ENCODE measurements around the gene UMPS.
"Not testable (repeated sequence)": the region's sequence is repeated elsewhere in the genome, so short reads cannot be mapped to it uniquely, and the experiment has no call there.

UMPS gene

GRCh38 chr3:124745756-124746155 is 15.5 kb downstream of the UMPS start:
- no peak for DNase-seq (ENCODE audit: extremely low read depth, insufficient read length)
- TF ChIP-seq CTCF (IDR thresholded peaks at IDR 0.05; ENCODE audit: insufficient read depth, low read length, poor library complexity, severe bottlenecking) = no peak
- H3K27me3 ChIP-seq (replicated peaks; ENCODE audit: control insufficient read depth, insufficient read depth, low read length) = no peaks in the 10 kb centered on the region
- no peak overlapping the region for H3K4me3 ChIP-seq (replicated peaks; ENCODE audit: low read depth, low read length)
- H3K36me3 ChIP-seq (ENCODE audit: control insufficient read depth, insufficient read depth, low read length) = peaks cover 20% of the 10 kb centered on the region

- TF ChIP-seq CTCF (IDR thresholded peaks at IDR 0.05; ENCODE audit: insufficient read depth, low read length, poor library complexity, severe bottlenecking) = no peak
- DNase-seq (ENCODE audit: extremely low read depth, insufficient read length) = no peak
- no peak overlapping the region for H3K4me3 ChIP-seq (replicated peaks; ENCODE audit: low read depth, low read length)
- H3K36me3 ChIP-seq (ENCODE audit: control insufficient read depth, insufficient read depth, low read length) = peaks cover 18% of the 10 kb centered on the region
- no peaks in the 10 kb centered on the region for H3K27me3 ChIP-seq (replicated peaks; ENCODE audit: control insufficient read depth, insufficient read depth, low read length)
Measured at GRCh38 chr3:124747111-124747981, 17.1 kb downstream of the UMPS start.

GRCh38 chr3:124748560-124749198 is 18.4 kb downstream of the UMPS start:
- peaks cover 17% of the 10 kb centered on the region for H3K36me3 ChIP-seq (ENCODE audit: control insufficient read depth, insufficient read depth, low read length)
- no peak for DNase-seq (ENCODE audit: extremely low read depth, insufficient read length)
- no peak for TF ChIP-seq CTCF (IDR thresholded peaks at IDR 0.05; ENCODE audit: insufficient read depth, low read length, poor library complexity, severe bottlenecking)

GRCh38 chr3:124749877-124750276 is 19.6 kb downstream of the UMPS start:
- not testable (repeated sequence) for H3K4me3 ChIP-seq (replicated peaks; ENCODE audit: low read depth, low read length); H3K27me3 ChIP-seq (replicated peaks; ENCODE audit: control insufficient read depth, insufficient read depth, low read length); DNase-seq (ENCODE audit: extremely low read depth, insufficient read length)
- H3K36me3 ChIP-seq (ENCODE audit: control insufficient read depth, insufficient read depth, low read length) = peaks cover 13% of the 10 kb centered on the region

More at GRCh38 chr3:124748560-124749198, 18.4 kb downstream of the UMPS start:
- Histone ChIP-seq H3K4me3 (replicated peaks; ENCODE audit: low read depth, low read length) (no peak overlapping the region), H3K27me3 (replicated peaks; ENCODE audit: control insufficient read depth, insufficient read depth, low read length) (no peaks in the 10 kb centered on the region)

GRCh38 chr3:124751501-124751900 is 21.2 kb downstream of the UMPS start:
- no peak overlapping the region for H3K4me3 ChIP-seq (replicated peaks; ENCODE audit: low read depth, low read length)
- no peak for DNase-seq (ENCODE audit: extremely low read depth, insufficient read length)
- H3K27me3 ChIP-seq (replicated peaks; ENCODE audit: control insufficient read depth, insufficient read depth, low read length) = no peaks in the 10 kb centered on the region
- peaks cover 7% of the 10 kb centered on the region for H3K36me3 ChIP-seq (ENCODE audit: control insufficient read depth, insufficient read depth, low read length)
- TF ChIP-seq CTCF (IDR thresholded peaks at IDR 0.05; ENCODE audit: insufficient read depth, low read length, poor library complexity, severe bottlenecking) = no peak

- Histone ChIP-seq H3K36me3 (ENCODE audit: control insufficient read depth, insufficient read depth, low read length) (peaks cover 4% of the 10 kb centered on the region), H3K27me3 (replicated peaks; ENCODE audit: control insufficient read depth, insufficient read depth, low read length) (no peaks in the 10 kb centered on the region), H3K4me3 (replicated peaks; ENCODE audit: low read depth, low read length) (no peak overlapping the region)
- no peak for DNase-seq (ENCODE audit: extremely low read depth, insufficient read length)
- no peak for TF ChIP-seq CTCF (IDR thresholded peaks at IDR 0.05; ENCODE audit: insufficient read depth, low read length, poor library complexity, severe bottlenecking)
Measured at GRCh38 chr3:124752051-124752450, 21.8 kb downstream of the UMPS start.

GRCh38 chr3:124757926-124758325 is 27.7 kb downstream of the UMPS start:
- H3K27me3 ChIP-seq (replicated peaks; ENCODE audit: control insufficient read depth, insufficient read depth, low read length); H3K4me3 ChIP-seq (replicated peaks; ENCODE audit: low read depth, low read length); DNase-seq (ENCODE audit: extremely low read depth, insufficient read length); H3K36me3 ChIP-seq (ENCODE audit: control insufficient read depth, insufficient read depth, low read length): not testable (repeated sequence)

All from GM06990 (cell line).